HG03103 (cell line): ENCODE data around the gene ARHGEF9.
"Not testable (repeated sequence)": the region's sequence is repeated elsewhere in the genome, so short reads cannot be mapped to it uniquely, and the experiment has no call there.

Experiments
- ATAC-seq: cut with Tn5 transposase; IDR thresholded peaks from one replicate; pipeline ENCODE4 v1.9.1; 2021; ENCODE audit warnings: low read depth; ENCODE audit not compliant: unreplicated experiment

ARHGEF9 gene

GRCh38 chrX:63784902-63785707 is at the start of gene ARHGEF9:
TSS of gene ARHGEF9 (minus strand) at chrX:63785214. CDS start at chrX:63785145, 69 bp downstream.
- no peak for ATAC-seq

GRCh38 chrX:63825446-63825845 is 40.4 kb upstream of the ARHGEF9 start:
- not testable (repeated sequence) for ATAC-seq

- ATAC-seq = no peak
Observed at GRCh38 chrX:63818156-63818555, 33.1 kb upstream of the ARHGEF9 start.

- ATAC-seq = no peak
Observed at GRCh38 chrX:63817696-63818095, 32.7 kb upstream of the ARHGEF9 start.

- no peak for ATAC-seq
Observed at GRCh38 chrX:63812823-63813222, 27.8 kb upstream of the ARHGEF9 start.

DNA sequence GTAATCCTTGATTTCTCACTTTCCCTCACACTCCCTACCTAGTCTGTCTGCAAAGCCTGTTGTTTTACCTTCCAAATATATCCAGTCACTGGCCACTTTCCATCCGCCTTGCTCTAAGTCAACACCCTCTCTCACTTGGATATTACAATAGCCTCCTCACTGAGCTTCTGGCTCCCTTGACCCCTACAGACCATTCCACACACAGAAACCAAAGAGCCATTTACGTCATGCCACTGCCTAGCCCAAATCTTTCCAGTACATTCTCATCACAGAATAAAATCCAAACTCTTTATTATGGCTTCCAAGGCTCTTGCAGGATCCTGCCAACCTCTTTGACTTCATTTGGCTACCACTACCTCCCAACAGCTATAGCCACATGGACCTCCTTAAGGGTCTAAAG is 25.7 kb upstream of the ARHGEF9 start:
- no peak for ATAC-seq

DNA sequence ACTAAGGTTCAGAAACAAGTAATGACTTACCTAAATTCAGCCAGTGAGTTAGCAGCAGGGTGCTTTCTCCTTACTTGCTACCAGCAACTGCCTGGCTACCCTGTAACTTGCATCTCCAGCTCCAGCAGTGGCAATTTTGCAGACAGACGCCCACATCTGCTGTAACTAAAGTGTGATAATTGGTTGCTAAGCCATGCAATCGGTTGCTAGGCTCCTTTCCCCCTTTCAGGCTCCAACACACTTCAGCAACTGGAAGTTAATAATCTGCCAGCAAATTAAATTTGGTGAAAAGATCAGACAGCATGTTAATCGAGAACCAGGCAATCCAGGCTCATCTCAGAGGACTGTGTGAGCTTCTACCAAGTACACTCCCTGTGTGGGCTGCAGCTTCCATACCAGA is 24.2 kb upstream of the ARHGEF9 start:
- no peak for ATAC-seq

- ATAC-seq = not testable (repeated sequence)
Observed at GRCh38 chrX:63795406-63795805, 10.4 kb upstream of the ARHGEF9 start.

DNA sequence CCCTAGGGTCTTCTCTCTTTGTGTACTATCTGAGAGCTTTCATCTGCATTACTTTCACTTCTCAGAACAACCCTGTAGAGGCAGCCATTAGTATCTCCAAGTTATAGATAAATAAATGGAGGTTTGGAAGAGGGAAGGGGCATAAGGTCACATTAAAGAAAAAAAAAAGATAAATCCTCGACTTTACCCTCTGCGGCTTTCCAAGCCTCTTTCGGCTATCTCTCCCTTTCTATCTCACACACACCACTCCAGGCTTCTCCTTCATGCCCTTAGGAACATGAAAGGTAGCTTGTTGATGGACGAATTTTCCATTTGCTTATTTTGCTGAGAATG is 660 bp upstream of the ARHGEF9 start:
- no peak for ATAC-seq

GRCh38 chrX:63784346-63784901 is 590 bp downstream of the ARHGEF9 start:
- ATAC-seq = no peak

DNA sequence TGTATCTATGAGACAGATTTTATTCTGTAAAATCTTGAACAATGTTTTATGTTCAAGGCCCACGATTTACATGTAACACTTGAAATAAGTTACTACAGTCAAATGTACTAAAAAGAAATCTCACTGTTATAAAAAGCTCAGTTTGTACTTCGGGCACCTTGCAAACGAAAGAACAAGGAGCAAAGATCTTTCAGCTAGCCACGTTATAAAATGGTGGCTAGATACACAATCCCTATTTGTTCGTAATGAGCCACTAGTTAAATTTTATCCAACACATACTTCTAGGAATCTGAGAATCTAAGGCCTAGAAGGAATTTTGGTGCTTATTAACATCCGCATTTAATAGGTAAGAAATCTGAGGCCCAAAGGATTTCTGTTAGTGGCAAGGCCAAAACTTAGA is 2.5 kb downstream of the ARHGEF9 start:
- no peak for ATAC-seq

DNA sequence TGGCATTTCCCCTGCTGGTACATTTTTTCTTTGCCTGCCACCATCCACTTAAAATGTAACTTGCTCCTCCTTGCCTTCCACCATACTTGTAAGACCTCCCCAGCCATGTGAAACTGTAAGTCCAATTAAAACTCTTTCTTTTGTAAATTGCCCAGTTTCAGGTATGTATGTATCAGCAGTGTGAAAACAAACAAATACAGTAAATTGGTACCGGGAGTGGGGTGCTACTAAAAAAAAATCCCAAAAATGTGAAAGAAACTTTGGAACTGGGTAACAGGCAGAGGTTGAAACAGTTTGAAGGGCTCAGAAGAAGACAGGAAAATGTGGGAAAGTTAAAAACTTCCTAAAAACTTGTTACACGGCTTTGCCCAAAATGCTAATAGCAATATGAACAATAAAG is 16.3 kb downstream of the ARHGEF9 start:
- no peak for ATAC-seq

DNA sequence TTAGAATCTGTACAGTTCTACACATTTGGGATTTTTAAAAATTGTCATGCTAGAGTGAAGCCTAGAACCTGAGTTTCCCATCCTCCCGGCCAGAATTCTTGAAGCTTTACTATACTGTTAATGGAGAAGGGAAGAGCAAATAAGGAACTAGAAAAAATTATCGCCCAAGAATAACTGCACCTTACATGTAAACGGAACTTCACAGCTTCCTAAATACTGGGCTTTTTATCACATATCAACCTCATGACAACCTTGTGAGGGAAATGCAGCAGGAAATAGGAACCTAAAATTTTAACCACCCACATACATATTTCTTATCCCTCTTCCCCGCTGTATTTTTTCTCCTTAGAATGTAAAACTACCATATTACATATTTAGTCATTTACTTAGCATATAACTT is 19.3 kb downstream of the ARHGEF9 start:
- no peak for ATAC-seq

- ATAC-seq = no peak
Observed at GRCh38 chrX:63764946-63765345, 20.1 kb downstream of the ARHGEF9 start.

DNA sequence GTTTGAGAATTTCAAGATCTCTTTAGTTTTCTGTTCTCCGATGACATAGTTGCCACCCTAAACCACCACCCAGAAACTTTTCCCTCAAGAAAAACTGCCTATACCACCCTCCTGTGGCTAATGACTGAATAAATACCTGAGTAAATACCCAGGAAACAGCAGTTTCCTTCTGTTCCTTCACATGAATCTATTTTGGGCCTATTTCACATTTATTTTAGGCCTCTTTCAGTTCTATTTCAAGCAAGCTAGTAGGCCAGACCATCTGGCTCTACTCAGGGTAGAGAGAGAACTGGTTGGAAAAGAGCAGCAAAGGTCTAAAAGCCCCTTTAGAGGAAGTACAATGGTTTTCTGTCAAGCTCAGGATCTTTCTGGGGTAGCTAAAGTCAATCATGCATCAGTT is 23.4 kb downstream of the ARHGEF9 start:
- peak; percentile 85 for ATAC-seq

DNA sequence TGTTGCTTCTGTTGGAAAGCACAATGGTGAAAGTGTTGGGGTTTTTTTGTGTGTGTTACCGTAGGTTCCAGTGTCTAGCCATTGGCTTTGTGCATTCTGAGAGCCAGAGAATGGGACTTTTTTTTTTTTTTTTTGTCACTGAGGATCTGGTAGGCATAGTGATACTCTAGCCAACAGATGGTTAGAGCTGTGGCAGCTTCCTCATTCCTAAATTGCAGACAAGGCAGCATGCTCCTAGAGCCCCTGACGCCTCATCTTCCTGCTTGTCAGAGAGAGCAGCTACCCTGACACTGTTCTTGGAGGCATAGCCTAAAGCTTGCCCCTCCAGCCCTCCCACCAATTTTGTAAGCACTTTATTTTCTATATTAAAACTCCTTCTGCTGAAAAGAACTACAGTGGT is 27.0 kb downstream of the ARHGEF9 start:
- ATAC-seq = no peak

- ATAC-seq = no peak
Observed at GRCh38 chrX:63755892-63756291, 29.1 kb downstream of the ARHGEF9 start.

DNA sequence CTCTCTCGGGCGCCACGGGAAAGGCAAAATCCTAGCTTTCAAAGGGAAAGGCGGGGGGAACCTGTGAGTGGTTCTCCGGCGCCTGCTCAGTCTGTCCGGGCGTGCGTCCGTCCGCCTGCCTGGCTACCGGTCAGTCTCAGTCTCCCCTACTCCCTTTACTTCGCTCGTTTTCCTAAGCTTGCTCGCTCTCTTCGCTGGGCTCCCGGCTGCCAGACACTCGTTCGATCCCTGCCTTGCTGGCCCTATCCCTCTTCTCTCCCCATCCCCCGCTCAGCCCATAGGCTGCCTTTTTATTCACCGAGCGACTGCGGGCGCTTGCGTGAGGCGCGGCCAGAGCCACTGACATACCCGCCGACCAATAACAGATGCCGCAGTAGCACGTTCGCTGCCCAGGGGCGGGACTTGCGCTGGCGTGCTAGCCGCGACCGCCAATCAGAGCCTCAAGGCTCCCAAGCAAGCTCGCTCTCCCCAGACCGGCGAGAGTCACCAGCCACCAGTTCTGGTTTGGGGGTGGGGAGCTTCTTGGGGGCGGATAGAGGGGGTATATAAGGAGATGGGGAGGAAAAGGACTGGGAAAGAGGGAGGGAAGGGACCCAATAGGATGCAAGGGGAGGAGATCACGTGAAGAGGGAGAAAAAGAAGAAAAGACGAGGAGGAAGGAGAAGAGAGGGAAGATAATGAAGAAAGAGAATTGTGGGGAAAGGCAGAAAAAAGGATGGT is 30.0 kb downstream of the ARHGEF9 start:
- ATAC-seq = peak; percentile 96

DNA sequence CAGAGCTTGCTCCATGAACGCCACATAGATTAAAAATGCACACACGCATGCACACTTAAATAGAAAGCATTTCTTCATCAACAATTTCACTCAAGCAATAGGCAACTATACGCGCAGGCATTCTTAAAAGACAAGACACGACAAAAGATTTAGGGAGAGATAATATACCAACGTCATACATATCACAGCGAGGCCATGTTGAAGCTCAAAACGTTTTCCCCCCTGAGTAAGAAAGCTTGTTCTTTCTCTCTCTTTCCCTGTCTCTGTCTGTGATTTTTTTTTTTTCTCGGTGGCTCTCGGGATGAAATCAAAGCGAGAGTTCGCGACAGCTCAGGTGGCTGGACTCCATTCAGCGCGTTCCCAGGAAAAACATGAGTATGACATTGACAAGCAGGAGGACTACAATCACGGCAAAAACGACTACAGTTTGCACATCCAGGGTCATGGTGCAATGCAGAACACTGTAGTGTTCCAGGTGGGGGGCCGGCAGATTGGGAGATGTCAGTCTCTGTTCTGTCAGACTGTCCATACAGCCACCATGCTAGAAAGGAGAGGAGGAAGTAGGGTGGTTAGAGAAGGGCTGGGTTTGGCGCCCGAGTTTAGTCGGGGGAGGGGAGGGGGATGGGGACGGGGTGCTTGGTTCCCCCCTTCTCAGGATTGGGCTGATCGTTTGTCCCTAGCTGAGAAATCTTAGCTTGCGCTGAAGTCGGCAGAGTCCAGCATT is 30.7 kb downstream of the ARHGEF9 start:
- peak; percentile 16 for ATAC-seq

- no peak for ATAC-seq
Observed at GRCh38 chrX:63751481-63751880, 33.5 kb downstream of the ARHGEF9 start.

DNA sequence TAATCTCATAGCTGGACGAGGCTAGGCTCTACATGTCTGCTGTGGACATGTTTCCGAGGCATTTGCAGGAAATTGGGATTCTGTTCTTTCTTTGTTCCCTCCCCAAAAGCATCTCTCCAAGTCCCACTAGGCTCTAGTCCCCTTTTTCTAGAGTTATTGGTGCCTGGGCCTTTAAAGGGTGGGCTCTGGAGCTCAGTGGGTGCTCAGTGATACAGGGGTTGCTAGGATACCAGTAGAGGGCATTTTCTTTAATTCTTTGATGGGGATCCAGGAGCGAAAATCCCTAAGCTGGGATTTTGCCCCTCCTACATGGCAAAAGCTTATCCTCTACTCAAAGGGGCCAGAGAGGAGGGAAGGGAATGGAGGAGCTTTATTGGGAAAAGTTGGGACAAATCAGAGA is 34.2 kb downstream of the ARHGEF9 start:
- no peak for ATAC-seq
